ENCODE data around the gene F10.

DNA sequence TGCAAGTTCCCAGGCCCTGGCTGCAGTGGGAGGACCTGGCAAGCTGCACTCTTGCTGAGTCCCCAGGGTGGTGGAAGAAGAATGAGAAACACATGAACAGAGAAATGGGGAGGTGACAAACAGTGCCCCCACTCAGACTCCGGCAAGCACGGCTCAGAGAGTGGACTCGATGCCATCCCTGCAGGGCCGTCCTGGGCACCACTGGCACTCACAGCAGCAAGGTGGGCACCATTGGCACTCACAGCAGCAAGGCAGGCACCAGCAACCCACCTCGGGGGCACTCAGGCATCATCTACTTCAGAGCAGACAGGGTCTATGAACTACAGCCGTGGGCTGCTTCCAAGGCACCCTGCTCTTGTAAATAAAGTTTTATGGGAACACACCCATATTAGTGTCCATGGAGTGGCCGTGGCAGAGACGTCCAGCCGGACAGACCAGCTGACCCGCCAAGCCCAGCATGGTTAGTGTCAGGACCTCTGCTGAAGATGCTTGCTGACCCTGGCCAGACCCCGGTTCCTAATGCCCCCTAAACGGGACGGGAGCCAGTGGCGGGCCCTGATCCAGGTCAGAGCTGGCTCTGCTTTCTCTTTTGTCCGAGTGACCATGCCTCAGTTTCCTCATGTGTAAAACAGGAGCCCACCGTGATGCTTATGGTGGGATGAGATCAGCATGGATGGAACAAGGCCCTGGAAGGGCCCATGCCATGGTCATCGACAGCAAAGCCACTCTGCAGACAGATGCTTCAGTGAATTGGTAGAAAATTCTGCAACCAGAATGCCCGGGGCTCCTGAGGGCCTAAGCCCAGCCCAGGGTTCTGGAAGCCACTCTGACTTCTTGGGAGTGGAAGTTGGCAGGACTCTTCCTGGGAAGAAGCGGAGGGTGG, 2.1 kb upstream of the F10 start:
- TF ChIP-seq CTCF (conservative IDR thresholded peaks at IDR 0.05): no peak
- TF ChIP-seq ZFX (IDR thresholded peaks at IDR 0.05): no peak

Measured in C4-2B (cell line).